Breast epithelium (tissue), 3 donors: ENCODE measurements around the gene CAMK2B.

ENCODE experiments used
- POLR2A ChIP-seq: fragments of 450-650 bp; IDR thresholded peaks from one replicate; pipeline ENCODE4 v1.6.1; 2016; ENCODE audit warnings: antibody characterized with exemption, mild to moderate bottlenecking, moderate library complexity
- POLR2AphosphoS5 ChIP-seq, 3 donors: sonication (generic); formaldehyde crosslinking; IDR thresholded peaks; one replicate each; pipeline ENCODE4 v1.6.1; 2017; ENCODE audit warnings: antibody characterized with exemption in 3 of 3
- TF ChIP-seq, protein P1 (sequence below), 3 donors: fragments of 450-650 bp; IDR thresholded peaks; one replicate each; pipeline ENCODE4 v1.5.1; 2016 to 2017; ENCODE audit warnings: antibody characterized with exemption in 3 of 3, mild to moderate bottlenecking in 3 of 3, moderate library complexity in 3 of 3

- TF ChIP-seq, protein P1, sequence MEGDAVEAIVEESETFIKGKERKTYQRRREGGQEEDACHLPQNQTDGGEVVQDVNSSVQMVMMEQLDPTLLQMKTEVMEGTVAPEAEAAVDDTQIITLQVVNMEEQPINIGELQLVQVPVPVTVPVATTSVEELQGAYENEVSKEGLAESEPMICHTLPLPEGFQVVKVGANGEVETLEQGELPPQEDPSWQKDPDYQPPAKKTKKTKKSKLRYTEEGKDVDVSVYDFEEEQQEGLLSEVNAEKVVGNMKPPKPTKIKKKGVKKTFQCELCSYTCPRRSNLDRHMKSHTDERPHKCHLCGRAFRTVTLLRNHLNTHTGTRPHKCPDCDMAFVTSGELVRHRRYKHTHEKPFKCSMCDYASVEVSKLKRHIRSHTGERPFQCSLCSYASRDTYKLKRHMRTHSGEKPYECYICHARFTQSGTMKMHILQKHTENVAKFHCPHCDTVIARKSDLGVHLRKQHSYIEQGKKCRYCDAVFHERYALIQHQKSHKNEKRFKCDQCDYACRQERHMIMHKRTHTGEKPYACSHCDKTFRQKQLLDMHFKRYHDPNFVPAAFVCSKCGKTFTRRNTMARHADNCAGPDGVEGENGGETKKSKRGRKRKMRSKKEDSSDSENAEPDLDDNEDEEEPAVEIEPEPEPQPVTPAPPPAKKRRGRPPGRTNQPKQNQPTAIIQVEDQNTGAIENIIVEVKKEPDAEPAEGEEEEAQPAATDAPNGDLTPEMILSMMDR (IDR thresholded peaks at IDR 0.05) = no peak
- TF ChIP-seq POLR2A (no peak), POLR2AphosphoS5 (IDR thresholded peaks at IDR 0.05) (no peak)
These were observed 46.8 kb downstream of the CAMK2B start for GRCh38 chr7:44278451-44279161.
